G401.6 (cell line): ENCODE data around the gene DHRS3.
"Not testable (repeated sequence)": the region's sequence is repeated elsewhere in the genome, so short reads cannot be mapped to it uniquely, and the experiment has no call there.

Source experiments
- FAIRE-seq: peaks from 2 replicates; lab custom pipeline; 2012; peaks lifted over from hg19 to GRCh38; lab: Jason Lieb, UNC

Gene DHRS3, protein sequence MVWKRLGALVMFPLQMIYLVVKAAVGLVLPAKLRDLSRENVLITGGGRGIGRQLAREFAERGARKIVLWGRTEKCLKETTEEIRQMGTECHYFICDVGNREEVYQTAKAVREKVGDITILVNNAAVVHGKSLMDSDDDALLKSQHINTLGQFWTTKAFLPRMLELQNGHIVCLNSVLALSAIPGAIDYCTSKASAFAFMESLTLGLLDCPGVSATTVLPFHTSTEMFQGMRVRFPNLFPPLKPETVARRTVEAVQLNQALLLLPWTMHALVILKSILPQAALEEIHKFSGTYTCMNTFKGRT

DNA sequence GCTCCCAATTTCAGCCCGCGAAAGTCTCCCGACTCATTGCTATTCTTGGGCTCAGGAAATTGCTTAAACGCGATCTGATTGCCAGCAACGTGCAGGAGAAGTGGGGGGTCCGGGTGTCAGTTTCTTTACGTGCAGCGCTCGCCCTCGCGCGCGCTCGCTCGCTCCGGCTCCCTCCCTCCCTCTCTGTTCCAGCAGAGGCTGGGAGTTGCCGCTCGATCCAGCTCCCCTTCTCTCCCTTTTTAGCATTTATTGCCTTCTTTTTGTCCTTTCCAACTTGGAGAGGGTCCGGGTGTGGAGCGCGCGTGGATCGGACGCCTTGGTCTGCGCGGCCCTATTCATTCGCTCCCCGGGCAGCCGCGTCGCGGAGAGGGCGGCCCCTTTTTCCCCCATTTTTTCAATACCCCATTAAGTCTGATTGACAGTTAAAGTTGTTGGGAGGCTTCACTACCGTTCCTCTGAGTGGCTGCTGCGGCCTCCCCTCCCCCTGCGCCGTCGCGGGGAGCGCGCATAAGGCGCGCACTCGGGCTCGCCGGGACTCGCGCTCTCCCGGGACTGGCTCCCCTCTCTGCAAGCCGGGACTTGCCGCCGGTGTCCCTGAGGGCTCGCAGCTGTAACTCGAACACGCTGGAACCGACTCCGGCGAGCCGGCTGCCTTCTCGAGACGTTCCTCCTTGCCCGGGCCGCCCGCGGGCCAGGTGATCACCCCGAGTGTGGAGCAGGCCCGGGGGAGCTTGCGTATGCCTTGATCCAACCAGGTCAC lies at the start of gene DHRS3:
TSS of gene DHRS3 (minus strand) at position 310 of the 760 bp plus-strand sequence. CDS start 862 bp downstream, outside the sequence.
- FAIRE-seq, result peak; percentile 21

DNA sequence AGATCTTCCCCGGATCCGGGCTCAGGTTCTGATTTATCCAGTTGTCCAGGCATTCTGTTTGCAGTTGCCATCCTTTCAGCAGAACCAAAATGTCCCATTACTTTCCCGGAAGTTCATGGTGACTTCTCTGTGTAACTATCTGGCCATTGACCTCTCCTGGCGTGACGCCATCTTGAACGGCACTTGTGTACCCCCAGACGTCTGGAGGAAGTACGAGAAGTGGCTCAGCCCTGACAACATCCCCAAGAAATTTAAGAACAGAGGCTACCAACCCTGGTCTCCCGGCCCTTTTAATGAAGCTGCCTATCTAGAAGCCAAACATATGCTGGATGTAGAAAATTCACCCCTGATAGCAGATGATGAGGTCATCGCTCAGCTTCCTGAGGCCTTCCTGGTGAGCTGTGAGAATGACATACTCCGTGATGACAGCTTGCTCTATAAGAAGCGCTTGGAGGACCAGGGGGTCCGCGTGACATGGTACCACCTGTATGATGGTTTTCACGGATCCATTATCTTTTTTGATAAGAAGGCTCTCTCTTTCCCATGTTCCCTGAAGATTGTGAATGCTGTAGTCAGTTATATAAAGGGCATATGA lies 48.2 kb upstream of the DHRS3 start:
- no peak for FAIRE-seq

DNA sequence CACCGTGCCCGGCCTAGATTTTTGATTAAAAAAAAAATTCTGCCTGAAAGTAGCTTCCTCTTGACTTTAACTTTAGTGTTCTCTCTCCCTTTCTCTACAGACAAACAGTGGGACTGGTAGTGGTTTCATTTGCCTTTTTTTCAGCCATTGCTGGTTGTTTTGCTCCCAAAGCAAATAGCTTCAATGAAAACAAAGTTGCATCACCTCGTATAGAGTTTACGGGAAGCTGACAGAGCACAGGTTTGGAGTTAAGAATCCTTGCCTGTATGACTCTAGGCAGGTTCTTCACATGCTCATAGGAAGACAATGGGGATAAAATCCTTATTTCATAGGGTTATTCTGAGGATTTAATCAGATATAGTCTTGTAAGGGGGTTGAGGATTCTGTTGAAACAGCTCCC lies 47.5 kb upstream of the DHRS3 start:
- no peak for FAIRE-seq

DNA sequence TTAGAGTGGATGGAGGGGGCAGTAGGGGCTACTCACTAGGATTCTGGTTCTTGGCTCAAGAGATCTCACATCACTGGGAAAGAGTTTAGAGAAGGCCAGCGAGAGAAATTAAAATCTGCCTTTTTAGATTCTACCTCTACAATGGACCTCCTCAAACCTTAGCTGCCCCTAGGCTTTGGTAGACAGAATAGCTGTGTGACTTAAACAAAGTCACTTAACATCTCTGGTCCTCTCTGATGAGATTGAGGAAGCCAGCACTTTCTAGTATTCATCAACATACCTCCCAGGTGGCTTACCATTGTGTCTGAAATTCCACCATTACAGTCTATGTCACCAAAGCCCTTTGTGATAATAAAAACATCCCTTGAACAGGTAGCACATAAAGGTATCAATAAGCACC lies 44.5 kb upstream of the DHRS3 start:
- no peak for FAIRE-seq

DNA sequence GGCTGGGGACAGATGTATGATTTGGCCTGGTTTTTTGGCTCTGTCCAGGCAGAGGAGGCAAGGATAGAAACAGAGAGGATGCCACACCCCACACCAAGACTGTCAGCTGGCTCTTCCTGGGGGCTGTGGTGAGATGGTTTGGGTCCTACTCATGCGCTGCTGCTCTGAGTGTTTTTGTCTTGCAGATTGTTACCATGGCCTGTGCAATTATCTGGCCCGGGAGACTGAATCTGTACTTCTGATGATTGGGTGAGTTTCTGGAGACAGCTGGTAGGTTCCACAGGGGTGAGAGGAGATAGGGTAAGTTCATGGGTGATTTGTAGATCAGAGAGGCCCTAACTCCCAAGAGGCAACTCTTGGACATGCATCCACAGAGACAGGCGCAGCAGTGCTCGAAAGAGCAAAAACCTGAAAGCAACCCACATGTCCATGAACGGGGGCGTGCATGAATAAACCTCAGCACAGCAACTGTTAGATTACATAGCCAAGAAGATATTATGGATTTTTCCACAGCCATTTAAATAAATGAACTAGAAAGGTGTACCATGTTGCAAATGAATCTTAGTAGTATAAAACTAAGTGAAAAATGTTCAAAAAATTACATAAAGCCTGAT lies 43.7 kb upstream of the DHRS3 start:
- FAIRE-seq, result no peak

DNA sequence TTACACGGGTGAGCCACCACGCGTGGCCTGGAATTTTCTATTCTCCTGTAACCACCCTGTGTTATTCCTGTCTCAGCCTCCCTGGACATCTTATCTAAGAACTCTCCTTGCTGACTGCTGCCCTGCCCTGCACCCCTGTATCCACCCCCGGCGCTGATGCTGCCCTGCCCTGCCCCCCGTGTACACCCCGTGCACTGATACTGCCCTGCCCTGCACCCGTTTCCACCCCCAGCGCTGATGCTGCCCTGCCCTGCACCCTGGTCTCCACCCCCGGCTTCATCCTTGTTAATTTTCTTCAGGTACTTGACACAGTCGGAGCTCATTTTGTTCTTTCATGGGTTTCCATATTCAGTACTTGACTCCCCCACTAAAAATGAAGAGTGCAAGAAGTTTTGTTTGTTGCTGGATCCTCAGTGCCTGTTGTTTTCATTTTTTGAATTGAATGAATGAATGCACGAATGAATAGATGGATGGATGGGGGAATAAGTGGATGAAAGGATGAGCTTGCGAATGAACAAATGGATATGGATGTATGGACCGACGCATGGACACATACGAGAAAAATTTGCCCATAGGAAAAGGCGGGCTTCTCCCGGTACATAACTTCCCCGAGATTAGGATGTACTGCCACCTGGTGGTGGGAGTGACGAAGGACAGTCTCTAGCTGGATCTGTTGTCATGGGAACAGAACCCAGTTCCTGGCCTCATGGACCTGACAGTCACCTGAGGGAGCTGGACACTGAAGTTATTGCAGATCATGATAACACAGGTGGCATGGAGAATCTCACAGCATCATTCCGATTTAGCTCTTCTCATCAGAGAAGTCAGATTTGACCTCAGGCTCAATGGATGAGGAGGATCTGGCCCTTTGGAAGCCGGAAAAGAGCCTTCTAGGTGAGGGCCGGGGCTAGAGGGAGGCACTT lies 40.8 kb upstream of the DHRS3 start:
- FAIRE-seq, result peak; percentile 88

DNA sequence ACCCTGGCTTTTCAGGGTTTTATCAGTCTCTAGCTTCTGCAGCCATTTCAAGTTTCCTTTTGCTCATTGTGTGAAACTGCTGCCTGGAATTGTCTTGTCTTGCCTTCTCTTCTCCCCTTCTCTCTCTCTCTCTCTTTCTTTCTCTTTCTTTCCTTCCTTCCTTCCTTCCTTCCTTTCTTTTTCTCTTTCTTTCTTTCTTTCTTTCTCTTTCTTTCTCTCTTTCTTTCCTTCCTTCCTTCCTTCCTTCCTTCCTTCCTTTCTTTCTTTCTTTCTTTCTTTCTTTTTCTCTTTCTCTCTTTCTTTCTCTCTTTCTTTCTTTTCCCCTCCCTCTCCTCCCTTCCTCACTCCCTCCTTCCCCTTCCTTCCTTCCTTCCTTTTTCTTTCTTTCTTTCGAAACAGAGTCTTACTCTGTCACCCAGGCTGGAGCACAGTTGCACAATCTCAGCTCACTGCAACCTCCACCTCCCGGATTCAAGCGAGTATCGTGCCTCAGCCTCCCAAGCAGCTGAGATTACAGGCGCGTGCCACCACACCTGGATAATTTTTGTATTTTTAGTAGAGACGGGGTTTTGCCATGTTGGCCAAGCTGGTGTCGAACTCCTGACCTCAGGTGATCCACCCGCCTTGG lies 40.0 kb upstream of the DHRS3 start:
- FAIRE-seq, result not testable (repeated sequence)

DNA sequence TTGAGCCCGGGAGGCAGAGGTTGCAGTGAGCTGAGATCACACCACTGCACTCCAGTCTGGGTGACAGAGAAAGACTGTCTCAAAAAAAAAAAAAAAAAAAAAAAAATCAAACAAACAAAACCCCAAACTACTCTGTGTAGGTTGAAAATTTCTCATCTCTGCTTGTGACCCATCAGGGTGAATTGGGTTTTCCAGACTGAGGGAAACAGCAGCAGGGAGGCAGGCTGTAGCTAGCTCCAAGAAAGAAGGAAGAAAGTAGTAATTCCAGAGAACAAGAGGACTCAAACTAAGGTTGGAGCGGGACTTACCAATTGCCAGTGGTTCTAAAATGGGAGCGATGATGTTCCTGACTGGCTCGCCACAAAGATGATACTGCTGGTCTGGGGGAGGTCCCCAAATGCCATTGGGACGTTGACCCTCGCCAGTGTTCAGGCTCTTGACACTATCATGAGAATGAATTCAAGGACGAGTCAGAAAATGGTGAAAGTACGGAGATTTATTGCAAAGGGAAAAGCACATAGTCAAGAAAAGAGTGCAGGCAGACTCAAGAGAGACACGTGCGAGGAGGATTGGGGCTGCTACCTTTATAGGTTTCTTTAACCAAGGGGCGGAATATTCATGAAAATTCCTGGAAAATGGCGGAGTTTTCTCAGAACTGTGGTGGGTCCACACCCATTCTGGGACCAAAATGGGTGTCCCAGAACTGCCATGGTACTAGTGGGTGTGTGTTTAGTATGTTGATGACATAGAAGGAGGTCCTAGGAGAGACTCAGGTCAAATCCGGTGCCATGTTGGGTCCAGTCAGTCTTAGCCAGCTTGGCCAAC lies 39.3 kb upstream of the DHRS3 start:
- no peak for FAIRE-seq

DNA sequence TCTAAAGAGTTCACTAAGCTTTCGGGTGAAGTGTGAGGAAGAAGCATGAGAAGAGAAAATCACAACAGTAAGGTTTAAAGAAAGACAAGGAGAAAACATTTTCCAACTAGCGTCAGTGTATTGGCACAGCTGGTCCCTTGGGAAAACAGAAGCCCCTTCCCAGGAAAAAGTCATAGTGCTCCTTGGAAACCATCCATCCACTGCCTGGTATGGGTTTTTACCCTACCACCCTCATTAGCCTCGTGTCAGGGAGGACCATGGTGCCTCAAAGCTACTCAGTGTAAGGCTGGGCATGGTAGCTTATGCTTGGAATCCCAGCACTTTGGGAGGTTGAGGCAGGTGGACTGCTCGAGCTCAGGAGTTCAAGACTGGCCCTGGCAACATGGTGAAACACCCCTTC lies 38.6 kb upstream of the DHRS3 start:
- FAIRE-seq, result no peak

DNA sequence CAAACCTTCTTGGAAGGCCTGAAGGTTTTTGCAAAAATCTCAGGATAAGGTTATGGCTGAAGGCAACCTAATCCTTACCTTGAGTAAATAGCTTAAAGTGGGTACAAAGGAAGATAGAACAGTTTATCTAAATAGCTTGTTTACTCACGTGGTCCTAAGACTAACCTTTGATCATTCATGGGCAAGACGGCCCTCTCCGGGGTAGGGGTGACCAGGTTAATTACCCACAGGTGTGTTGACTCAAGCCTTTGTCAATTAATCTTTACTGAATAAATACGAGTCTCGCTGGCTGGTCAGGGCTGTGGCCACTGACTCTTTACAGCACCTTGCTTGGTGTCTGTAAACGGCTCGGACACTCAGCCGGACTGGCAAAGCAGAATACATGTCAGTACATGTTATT lies 36.6 kb upstream of the DHRS3 start:
- FAIRE-seq, result no peak

DNA sequence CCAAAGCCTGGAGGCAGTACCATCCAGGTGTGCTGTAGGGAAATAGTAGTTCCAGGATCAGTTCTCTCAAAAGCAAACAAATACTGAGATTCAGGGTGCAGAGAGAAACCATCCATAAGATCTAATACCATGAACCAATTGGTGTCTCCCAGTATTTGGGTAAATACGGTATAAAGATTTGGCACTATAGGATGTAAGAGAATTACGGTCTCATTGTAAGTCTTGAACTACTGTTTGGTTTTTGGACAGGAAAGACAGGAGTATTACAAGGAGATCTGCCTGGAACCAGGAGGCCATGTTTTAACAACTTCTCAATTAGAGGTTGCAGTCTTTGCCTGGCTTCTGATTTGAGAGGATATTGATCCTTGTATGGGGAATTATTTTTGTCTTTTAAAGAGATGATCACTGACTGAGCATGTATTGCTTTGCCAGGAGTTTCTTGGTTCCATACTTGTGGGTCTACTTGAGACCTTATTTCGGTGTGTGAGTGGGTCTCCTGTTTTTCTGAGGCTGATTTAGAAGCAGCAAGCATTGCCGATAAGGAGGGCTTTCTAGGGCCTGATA lies 36.1 kb upstream of the DHRS3 start:
- no peak for FAIRE-seq

DNA sequence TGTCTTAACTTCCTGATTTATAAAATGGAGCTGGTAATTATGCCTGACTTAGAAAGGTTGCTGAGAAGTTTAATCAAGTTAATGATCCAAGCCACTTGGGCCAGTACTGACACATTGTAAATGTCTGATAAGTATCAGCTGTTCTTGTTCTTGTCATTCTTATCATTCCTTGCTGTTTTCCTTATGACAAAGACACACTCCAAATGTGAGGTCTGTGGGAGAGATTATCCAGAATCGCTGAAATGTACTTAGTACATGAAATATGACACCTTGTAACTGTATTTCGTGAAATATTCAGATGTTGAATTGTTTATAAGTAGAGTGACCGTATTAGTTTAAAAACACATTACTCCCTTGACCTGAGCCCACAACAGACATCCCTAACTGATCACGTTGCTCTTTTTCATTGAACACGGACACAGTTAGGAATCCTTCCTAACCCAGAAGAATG lies 32.0 kb upstream of the DHRS3 start:
- no peak for FAIRE-seq

DNA sequence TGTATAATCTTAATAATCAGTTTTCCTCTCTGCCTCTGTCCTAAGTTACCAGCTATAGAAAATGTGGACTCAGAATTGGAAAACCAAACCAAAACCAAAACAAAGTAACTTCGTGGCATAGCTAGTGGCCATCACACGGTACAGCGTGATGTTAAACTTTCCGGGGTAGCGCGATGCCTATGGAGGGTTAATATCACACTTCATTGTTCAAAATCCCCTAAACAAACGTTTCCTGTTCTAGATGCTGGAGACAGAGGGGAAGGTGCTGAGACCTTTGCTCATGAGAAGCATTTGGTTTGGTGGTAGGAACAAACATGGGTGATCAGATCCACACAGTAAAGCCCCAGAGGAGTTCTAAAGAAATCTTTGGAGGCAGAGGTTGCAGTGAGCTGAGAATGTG lies 30.7 kb upstream of the DHRS3 start:
- no peak for FAIRE-seq

DNA sequence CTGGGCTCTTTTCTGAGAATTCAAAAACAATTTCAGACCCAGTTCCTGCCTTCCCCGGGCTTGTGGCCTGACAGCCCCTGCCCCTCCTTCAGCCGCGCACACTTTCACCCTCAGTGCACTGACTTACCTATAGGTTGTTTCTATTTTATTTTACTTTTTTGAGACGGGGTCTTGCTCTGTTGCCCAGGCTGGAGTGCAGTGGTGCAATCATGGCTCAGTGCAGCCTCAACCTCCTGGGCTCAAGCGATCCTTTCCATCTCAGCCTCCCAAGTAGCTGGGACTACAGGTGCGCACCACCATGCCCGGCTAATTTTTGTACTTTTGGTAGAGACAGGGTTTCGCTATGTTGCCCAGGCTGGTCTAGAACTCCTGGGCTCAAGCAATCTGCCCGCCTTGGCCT lies 27.4 kb upstream of the DHRS3 start:
- FAIRE-seq, result not testable (repeated sequence)

DNA sequence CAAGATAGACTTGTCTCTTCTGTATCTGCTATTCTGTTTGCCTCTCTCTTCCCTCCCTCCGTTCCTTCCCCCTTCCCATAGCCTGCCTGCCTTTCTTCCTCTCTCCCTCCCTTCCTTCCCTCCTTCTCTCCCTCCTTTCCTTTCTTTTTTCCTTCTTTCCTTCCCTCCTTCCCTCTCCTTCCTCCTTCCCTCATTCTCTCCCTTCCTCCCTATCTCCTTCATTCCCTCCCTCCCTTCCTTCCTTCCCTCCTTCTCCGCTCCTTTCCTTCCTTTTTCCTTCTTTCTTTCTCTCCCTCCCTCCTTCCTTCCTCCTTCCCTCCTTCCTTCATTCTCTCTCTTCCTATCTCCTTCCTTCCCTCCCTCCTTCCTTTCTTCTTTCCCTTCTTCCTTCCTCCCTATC lies 26.8 kb upstream of the DHRS3 start:
- no peak for FAIRE-seq

DNA sequence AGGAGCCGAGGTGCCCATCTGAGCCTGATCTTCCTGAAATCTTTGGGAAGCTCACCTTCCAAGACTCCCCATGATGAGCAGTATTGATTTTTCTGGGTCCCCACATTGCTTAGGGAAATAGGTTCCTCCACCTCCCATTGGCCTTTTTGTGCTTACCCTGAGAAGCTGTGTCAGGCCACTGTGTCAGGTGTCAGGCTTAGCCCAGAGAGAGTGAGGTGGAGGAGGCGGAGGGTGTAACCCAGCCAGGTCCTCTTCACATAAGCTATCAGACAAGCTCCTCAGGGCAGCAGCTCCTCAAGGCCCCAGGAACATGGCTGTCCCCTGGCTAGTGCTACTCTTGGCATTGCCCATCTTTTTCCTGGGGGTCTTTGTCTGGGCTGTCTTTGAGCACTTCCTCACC lies 26.2 kb upstream of the DHRS3 start:
- FAIRE-seq, result no peak

DNA sequence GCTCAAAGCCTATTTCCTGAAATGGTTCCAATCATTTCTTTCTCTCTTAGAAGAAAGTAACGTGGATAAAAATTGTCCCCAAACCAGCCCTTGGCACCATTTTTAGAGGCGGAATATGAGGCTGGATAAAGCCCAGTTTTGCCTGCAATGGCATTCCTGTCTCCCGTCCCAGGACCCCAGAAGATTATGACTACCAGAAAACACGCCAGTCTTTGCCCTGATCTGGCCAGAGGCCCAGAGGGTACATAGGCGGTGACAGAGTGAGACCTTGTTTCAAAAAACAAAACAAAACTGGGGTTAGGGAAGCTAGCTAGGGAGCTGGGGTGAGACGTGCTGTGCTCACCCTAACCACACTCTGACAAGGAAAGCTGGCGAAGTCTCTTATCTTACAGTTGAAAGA lies 25.8 kb upstream of the DHRS3 start, which contains the start of gene AADACL4:
TSS of gene AADACL4 (plus strand) at position 301 of the 400 bp plus-strand sequence. CDS start 462 bp downstream, outside the sequence.
- FAIRE-seq, result no peak

DNA sequence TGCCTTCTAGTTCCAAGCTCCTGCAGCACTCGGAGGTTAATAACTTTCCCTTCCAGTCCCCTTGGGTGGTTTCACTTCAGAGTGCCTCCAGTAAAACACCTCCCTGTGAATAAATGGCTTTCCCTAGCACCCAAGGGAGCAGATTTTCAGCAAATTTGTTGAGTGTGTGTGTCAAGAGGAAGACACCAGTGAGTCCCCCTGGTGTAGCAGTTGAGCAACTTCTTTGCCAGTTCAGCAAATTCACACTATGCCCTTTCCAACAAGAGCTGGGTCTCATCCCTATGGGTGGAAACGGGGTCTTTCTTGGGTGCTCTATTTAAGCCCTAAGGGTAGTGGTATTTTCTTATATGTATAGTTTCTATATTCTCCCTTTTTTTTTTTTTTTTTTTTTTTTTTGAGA lies 25.1 kb upstream of the DHRS3 start:
- no peak for FAIRE-seq

DNA sequence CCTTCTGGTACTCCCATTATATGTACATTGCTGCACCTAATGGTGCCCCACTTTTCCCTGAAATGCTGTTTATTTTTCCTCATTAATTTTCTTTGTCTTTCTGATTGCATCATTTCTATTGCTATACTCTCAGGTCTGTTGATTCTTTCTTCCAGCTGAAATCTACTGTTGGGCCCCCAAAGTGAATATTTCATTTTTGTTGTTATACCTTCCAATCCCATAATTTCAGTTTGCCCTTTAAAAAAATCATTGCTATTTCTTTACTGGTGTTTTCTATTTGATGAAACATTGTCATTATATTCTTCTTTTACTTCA lies 22.9 kb upstream of the DHRS3 start:
- no peak for FAIRE-seq
